ENCODE data around the gene MRPL28. TPM values are rescaled to one million over a fixed set of nuclear protein-coding genes. Genes with fewer than 3 reads are reported as not detected.

Gene MRPL28
- total RNA-seq, 3 donors from 2014 or later: 67.0 to 78.7 (median 69.0) TPM

DNA sequence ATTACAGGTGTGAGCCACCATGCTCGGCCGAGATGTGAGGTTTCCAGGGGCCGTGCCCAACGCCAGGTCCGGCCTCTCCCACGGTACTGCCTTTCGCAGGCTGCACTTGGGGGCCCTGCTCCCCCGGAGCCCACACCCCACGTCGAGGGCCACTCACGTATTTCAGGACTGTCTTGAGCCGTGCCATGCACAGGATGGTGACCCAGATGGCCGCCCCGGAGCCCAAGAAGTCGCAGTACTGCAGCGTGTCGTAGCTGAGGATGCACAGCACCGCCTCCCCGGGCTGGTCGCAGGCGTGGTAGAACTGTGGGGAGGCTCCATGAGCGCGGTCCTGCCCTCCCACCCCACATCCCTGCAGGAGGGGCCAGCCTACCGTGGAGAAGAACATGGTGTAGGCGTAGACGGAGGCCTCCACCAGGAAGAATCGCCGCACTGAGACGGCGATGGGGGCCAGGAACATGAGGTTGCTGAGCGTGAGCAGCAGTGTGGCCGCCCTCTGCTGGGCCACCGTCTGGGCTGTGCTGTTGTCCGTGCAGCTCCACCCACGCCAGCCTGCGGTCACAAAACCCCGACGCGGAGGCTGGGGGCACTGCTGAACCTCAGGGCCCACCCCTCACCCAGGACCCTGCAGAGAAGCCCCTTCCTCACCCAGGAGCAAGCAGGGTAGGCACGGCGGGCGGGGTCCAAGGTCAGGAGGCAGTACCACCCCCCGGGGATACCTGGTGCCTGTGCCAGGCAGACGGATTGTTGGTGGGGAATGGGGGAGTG lies 3.7 kb upstream of the MRPL28 start:
- Histone ChIP-seq H3K4me1 (peaks cover 0 to 6% of the 10 kb centered on the region in 2 donors), H3K4me3 (no peak overlapping the region), H3K9me3 (no peaks in the 10 kb centered on the region), H3K27me3 (no peaks in the 10 kb centered on the region), H3K36me3 (no peaks in the 10 kb centered on the region), H3K27ac (no peak overlapping the region)
- intact Hi-C loops (cut with DNase I; ENCODE audit: low total_unique reads): no loop called here
- no peak for DNase-seq (ENCODE audit: low spot score in 2 of 2)
- TF ChIP-seq POLR2AphosphoS5 (IDR thresholded peaks at IDR 0.05) (no peak), POLR2A (IDR thresholded peaks at IDR 0.05) (no peak)
- TF ChIP-seq, protein P1, sequence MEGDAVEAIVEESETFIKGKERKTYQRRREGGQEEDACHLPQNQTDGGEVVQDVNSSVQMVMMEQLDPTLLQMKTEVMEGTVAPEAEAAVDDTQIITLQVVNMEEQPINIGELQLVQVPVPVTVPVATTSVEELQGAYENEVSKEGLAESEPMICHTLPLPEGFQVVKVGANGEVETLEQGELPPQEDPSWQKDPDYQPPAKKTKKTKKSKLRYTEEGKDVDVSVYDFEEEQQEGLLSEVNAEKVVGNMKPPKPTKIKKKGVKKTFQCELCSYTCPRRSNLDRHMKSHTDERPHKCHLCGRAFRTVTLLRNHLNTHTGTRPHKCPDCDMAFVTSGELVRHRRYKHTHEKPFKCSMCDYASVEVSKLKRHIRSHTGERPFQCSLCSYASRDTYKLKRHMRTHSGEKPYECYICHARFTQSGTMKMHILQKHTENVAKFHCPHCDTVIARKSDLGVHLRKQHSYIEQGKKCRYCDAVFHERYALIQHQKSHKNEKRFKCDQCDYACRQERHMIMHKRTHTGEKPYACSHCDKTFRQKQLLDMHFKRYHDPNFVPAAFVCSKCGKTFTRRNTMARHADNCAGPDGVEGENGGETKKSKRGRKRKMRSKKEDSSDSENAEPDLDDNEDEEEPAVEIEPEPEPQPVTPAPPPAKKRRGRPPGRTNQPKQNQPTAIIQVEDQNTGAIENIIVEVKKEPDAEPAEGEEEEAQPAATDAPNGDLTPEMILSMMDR (IDR thresholded peaks at IDR 0.05): no peak

DNA sequence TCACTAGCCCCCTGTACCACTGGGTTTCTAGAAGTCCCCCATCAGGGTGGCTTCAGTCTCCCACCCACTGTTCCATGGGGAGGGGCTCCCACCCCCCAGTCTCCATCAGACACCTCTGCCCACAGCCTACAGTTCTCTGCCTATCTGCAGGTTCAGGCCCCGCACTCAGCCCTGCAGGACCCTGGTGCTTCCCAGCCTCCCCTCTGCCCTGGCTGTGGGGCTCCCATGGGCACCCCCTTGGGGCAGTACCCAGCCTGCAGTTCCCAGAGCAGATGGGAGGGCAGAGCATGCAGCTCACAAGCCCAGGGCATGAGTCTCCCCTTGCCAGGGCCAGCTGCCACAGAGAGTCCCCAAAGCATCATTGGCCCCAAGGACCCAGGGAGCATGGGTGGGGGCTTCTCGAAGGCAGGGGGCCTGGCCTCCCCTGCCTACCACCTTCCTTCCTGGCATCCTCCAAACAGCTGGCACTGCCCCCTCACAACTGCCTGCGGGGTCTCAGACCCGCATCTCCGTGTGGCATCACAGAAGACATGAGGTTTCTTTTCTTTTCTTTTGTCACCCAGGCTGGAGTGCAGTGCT lies 2.8 kb upstream of the MRPL28 start:
- no peaks in the 10 kb centered on the region for H3K27me3 ChIP-seq
- H3K4me1 ChIP-seq: peaks cover 0 to 6% of the 10 kb centered on the region in 2 donors
- no peak for DNase-seq (ENCODE audit: low spot score in 2 of 2)
- no peak overlapping the region for H3K27ac ChIP-seq
- peaks cover 2% of the 10 kb centered on the region for H3K36me3 ChIP-seq
- TF ChIP-seq, protein P1 (IDR thresholded peaks at IDR 0.05): no peak
- no peak for TF ChIP-seq POLR2AphosphoS5 (IDR thresholded peaks at IDR 0.05)
- TF ChIP-seq POLR2A (IDR thresholded peaks at IDR 0.05): no peak
- H3K9me3 ChIP-seq: no peaks in the 10 kb centered on the region
- no peak overlapping the region for H3K4me3 ChIP-seq
- intact Hi-C loops (cut with DNase I; ENCODE audit: low total_unique reads): no loop called here

GRCh38 chr16:372302-372983 lies 2.1 kb upstream of the MRPL28 start:
- Histone ChIP-seq H3K4me1 (peaks cover 0 to 6% of the 10 kb centered on the region in 2 donors), H3K27me3 (no peaks in the 10 kb centered on the region), H3K36me3 (peaks cover 7% of the 10 kb centered on the region), H3K27ac (no peak overlapping the region), H3K9me3 (no peaks in the 10 kb centered on the region), H3K4me3 (no peak overlapping the region)
- no peak for DNase-seq (ENCODE audit: low spot score in 2 of 2)
- no peak for TF ChIP-seq POLR2AphosphoS5 (IDR thresholded peaks at IDR 0.05)
- TF ChIP-seq, protein P1 (IDR thresholded peaks at IDR 0.05): no peak
- TF ChIP-seq POLR2A (IDR thresholded peaks at IDR 0.05): no peak
- intact Hi-C loops (cut with DNase I; ENCODE audit: low total_unique reads): no loop called here

GRCh38 chr16:371515-372301 lies 1.4 kb upstream of the MRPL28 start:
- Histone ChIP-seq H3K4me1 (peaks cover 0 to 6% of the 10 kb centered on the region in 2 donors), H3K27me3 (no peaks in the 10 kb centered on the region), H3K4me3 (no peak overlapping the region), H3K27ac (no peak overlapping the region), H3K9me3 (no peaks in the 10 kb centered on the region), H3K36me3 (peaks cover 7% of the 10 kb centered on the region)
- TF ChIP-seq POLR2AphosphoS5 (IDR thresholded peaks at IDR 0.05) (no peak), POLR2A (IDR thresholded peaks at IDR 0.05) (no peak)
- TF ChIP-seq, protein P1 (IDR thresholded peaks at IDR 0.05): no peak
- DNase-seq (ENCODE audit: low spot score in 2 of 2): no peak
- intact Hi-C loops (cut with DNase I; ENCODE audit: low total_unique reads): no loop called here
